H1 (cell line): ENCODE measurements around the gene AIFM3.

Experiments
- ATF2 ChIP-seq: IDR thresholded peaks from 2 replicates; pipeline ENCODE4 v1.6.1; 2012; ENCODE audit warnings: low read length, inconsistent platforms
- CTCF ChIP-seq, 3 experiments: IDR thresholded peaks; 1 replicate in 2 of 3; 2 replicates in 1 of 3; pipeline versions ENCODE4 v1.5.1 to v1.6.1; 2011; ENCODE audit warnings: low read length in 3 of 3, mild to moderate bottlenecking in 3 of 3, inconsistent platforms in 2 of 3, low read depth in 1 of 3, moderate library complexity in 1 of 3; ENCODE audit not compliant: insufficient read depth in 1 of 3; ENCODE audit errors: control extremely low read depth in 1 of 3
- GABPA ChIP-seq: IDR thresholded peaks from 2 replicates; pipeline ENCODE4 v1.6.1; 2011; ENCODE audit warnings: mild to moderate bottlenecking, low read length, moderate library complexity, borderline replicate concordance; ENCODE audit not compliant: insufficient read depth
- JUN ChIP-seq: IDR thresholded peaks from 2 replicates; pipeline ENCODE4 v1.6.1; 2011; ENCODE audit warnings: low read depth, mild to moderate bottlenecking, improper control_type of control experiment, low read length
- KDM1A ChIP-seq: fragments of 200-600, 300-600 bp; sonication (generic); IDR thresholded peaks from 2 replicates; pipeline ENCODE4 v1.7.1; 2016; ENCODE audit warnings: mild to moderate bottlenecking, low read length, borderline replicate concordance
- MAX ChIP-seq: IDR thresholded peaks from 2 replicates; pipeline ENCODE4 v1.6.1; 2012; ENCODE audit warnings: inconsistent platforms
- POLR2A ChIP-seq, 2 experiments: IDR thresholded peaks; 1 replicate in 1 of 2; 2 replicates in 1 of 2; pipeline ENCODE4 v1.6.1; 2011; ENCODE audit warnings: low read depth in 2 of 2, low read length in 2 of 2, mild to moderate bottlenecking in 2 of 2; ENCODE audit errors: control extremely low read depth in 1 of 2
- POLR2AphosphoS5 ChIP-seq: IDR thresholded peaks from 2 replicates; pipeline ENCODE4 v1.6.1; 2011; ENCODE audit warnings: low read depth, low read length
- RAD21 ChIP-seq, 2 experiments: IDR thresholded peaks in 1 of 2; conservative IDR thresholded peaks in 1 of 2; 2 replicates each; pipeline ENCODE4 v1.6.1; 2011; ENCODE audit warnings: low read depth in 2 of 2, low read length in 2 of 2, improper control_type of control experiment in 1 of 2, inconsistent platforms in 1 of 2, mild to moderate bottlenecking in 1 of 2, moderate library complexity in 1 of 2
- TAF1 ChIP-seq: IDR thresholded peaks from 2 replicates; pipeline ENCODE4 v1.6.1; 2011; ENCODE audit warnings: mild to moderate bottlenecking, low read depth, low read length
- TEAD4 ChIP-seq: IDR thresholded peaks from 2 replicates; pipeline ENCODE4 v1.6.1; 2012; ENCODE audit warnings: low read depth, low read length, inconsistent platforms, mixed read lengths
- YY1 ChIP-seq: IDR thresholded peaks from 2 replicates; pipeline ENCODE4 v1.6.1; 2011; ENCODE audit warnings: low read depth, mild to moderate bottlenecking, low read length

GRCh38 chr22:20937794-20938671 is 29.0 kb upstream of the AIFM3 start:
- TF ChIP-seq MAX (no peak), RAD21 (IDR thresholded peaks at IDR 0.05 in 1 of 2, conservative IDR thresholded peaks at IDR 0.05 in 1 of 2; ENCODE audit: low read depth in 2 of 2, low read length in 2 of 2) (no peak), TAF1 (no peak), CTCF (IDR thresholded peaks at IDR 0.05; ENCODE audit: control extremely low read depth in 1 of 3, insufficient read depth in 1 of 3, low read depth in 1 of 3, low read length in 3 of 3) (no peak), TEAD4 (no peak), KDM1A (no peak), POLR2A (IDR thresholded peaks at IDR 0.05; ENCODE audit: control extremely low read depth in 1 of 2, low read depth in 2 of 2, low read length in 2 of 2) (no peak), POLR2AphosphoS5 (no peak), YY1 (no peak), JUN (no peak), ATF2 (no peak), GABPA (no peak)
